WTC11 (cell line): ENCODE results near the gene AHRR. TPM values are rescaled to one million over a fixed set of nuclear protein-coding genes. Genes with fewer than 3 reads are reported as not detected.

Experiments used
- ATAC-seq: fragments of 200-7000 bp; cut with Tn5 transposase; 2 replicates; pipeline ENCODE4 v1.10.0; 2021; ENCODE audit warnings: mild to moderate bottlenecking, moderate library complexity
- CTCF ChIA-PET: fragments of 300-600 bp; sonication (Branson Sonifier 250); formaldehyde crosslinking; loops from one replicate; lab custom pipeline; 2021; ENCODE audit warnings: antibody characterized with exemption; lab: Charles Lee
- POLR2A ChIA-PET: fragments of 350-600 bp; sonication (Branson Sonifier 250); formaldehyde crosslinking; loops from one replicate; lab custom pipeline; 2021; ENCODE audit warnings: antibody characterized with exemption; lab: Charles Lee
- DNase-seq: peaks from one replicate; pipeline ENCODE4 v3.0.0; 2021; ENCODE audit warnings: low spot score
- H3K27ac Mint-ChIP-seq: 2 replicates; pipeline ENCODE4 v1.8.0; 2021; ENCODE audit warnings: mixed read lengths
- H3K27me3 Mint-ChIP-seq: 2 replicates; pipeline ENCODE4 v1.8.0; 2021; ENCODE audit warnings: low read depth, mild to moderate bottlenecking, moderate library complexity, mixed read lengths
- H3K36me3 Mint-ChIP-seq: 2 replicates; pipeline ENCODE4 v1.8.0; 2021; ENCODE audit warnings: mixed read lengths
- H3K4me1 Mint-ChIP-seq: 2 replicates; pipeline ENCODE4 v1.8.0; 2022; ENCODE audit warnings: mixed read lengths
- H3K4me3 Mint-ChIP-seq: 2 replicates; pipeline ENCODE4 v1.8.0; 2021; ENCODE audit warnings: mild to moderate bottlenecking, moderate library complexity, mixed read lengths
- H3K9me3 Mint-ChIP-seq: 2 replicates; pipeline ENCODE4 v1.8.0; 2021; ENCODE audit warnings: mixed read lengths
- CBFB ChIP-seq: sonication (generic); formaldehyde crosslinking; IDR thresholded peaks from 2 replicates; pipeline ENCODE4 v1.8.1; 2022; ENCODE audit warnings: mild to moderate bottlenecking, low read depth, missing genetic modification reagents
- CREB1 ChIP-seq: sonication (generic); formaldehyde crosslinking; IDR thresholded peaks from 2 replicates; pipeline ENCODE4 v1.8.0; 2023; ENCODE audit warnings: mild to moderate bottlenecking, missing genetic modification reagents
- FOXJ3 ChIP-seq: sonication (generic); formaldehyde crosslinking; IDR thresholded peaks from 2 replicates; pipeline ENCODE4 v1.9.0; 2021; ENCODE audit warnings: missing genetic modification reagents, mild to moderate bottlenecking, borderline replicate concordance
- FOXP1 ChIP-seq: sonication (generic); formaldehyde crosslinking; IDR thresholded peaks from 2 replicates; pipeline ENCODE4 v1.8.0; 2022; ENCODE audit warnings: missing genetic modification reagents, mild to moderate bottlenecking, moderate library complexity, borderline replicate concordance
- HMGA2 ChIP-seq: fragments of 250-450 bp; sonication (Bioruptor Pico); IDR thresholded peaks from 2 replicates; pipeline ENCODE4 v1.4.0; 2021; ENCODE audit warnings: mild to moderate bottlenecking, moderate library complexity
- MLX ChIP-seq: sonication (generic); formaldehyde crosslinking; IDR thresholded peaks from 2 replicates; pipeline ENCODE4 v1.8.1; 2023; ENCODE audit warnings: mild to moderate bottlenecking, missing genetic modification reagents, moderate library complexity
- MXD4 ChIP-seq: fragments of 250-450 bp; sonication (Bioruptor Pico); IDR thresholded peaks from 2 replicates; pipeline ENCODE4 v1.8.0; 2021; ENCODE audit warnings: mild to moderate bottlenecking, moderate library complexity, borderline replicate concordance
- NFE2L1 ChIP-seq: sonication (generic); formaldehyde crosslinking; IDR thresholded peaks from 2 replicates; pipeline ENCODE4 v1.8.1; 2023; ENCODE audit warnings: missing genetic modification reagents
- NR3C1 ChIP-seq: sonication (generic); formaldehyde crosslinking; conservative IDR thresholded peaks from 2 replicates; pipeline ENCODE4 v1.8.1; 2023; ENCODE audit warnings: low read depth, mild to moderate bottlenecking, missing genetic modification reagents
- PRRX2 ChIP-seq: fragments of 250-450 bp; sonication (Bioruptor Pico); IDR thresholded peaks from 2 replicates; pipeline ENCODE4 v1.8.0; 2021; ENCODE audit warnings: mild to moderate bottlenecking
- RELA ChIP-seq: sonication (generic); formaldehyde crosslinking; IDR thresholded peaks from 2 replicates; pipeline ENCODE4 v1.8.1; 2022; ENCODE audit warnings: missing genetic modification reagents, mild to moderate bottlenecking, borderline replicate concordance
- SOX15 ChIP-seq: fragments of 250-450 bp; sonication (Bioruptor Pico); IDR thresholded peaks from 2 replicates; pipeline ENCODE4 v1.9.0; 2021; ENCODE audit warnings: mild to moderate bottlenecking
- SP1 ChIP-seq: sonication (generic); formaldehyde crosslinking; conservative IDR thresholded peaks from 2 replicates; pipeline ENCODE4 v1.8.1; 2022; ENCODE audit warnings: missing genetic modification reagents
- USF1 ChIP-seq: sonication (generic); formaldehyde crosslinking; IDR thresholded peaks from 2 replicates; pipeline ENCODE4 v1.8.0; 2022; ENCODE audit warnings: mild to moderate bottlenecking, missing genetic modification reagents
- ZMAT4 ChIP-seq: fragments of 250-450 bp; sonication (Bioruptor Pico); IDR thresholded peaks from 2 replicates; pipeline ENCODE4 v1.9.0; 2021; ENCODE audit warnings: mild to moderate bottlenecking
- ZNF219 ChIP-seq: sonication (generic); formaldehyde crosslinking; IDR thresholded peaks from 2 replicates; pipeline ENCODE4 v1.8.0; 2023; ENCODE audit warnings: missing genetic modification reagents, mild to moderate bottlenecking, borderline replicate concordance
- ZNF232 ChIP-seq: sonication (generic); formaldehyde crosslinking; IDR thresholded peaks from 2 replicates; pipeline ENCODE4 v1.8.0; 2022; ENCODE audit warnings: mild to moderate bottlenecking, missing genetic modification reagents
- ZNF263 ChIP-seq: sonication (generic); formaldehyde crosslinking; IDR thresholded peaks from 2 replicates; pipeline ENCODE4 v1.8.1; 2022; ENCODE audit warnings: low read depth, mild to moderate bottlenecking, moderate library complexity, missing genetic modification reagents
- ZNF416 ChIP-seq: fragments of 250-450 bp; sonication (Bioruptor Pico); IDR thresholded peaks from 2 replicates; pipeline ENCODE4 v1.9.0; 2021; ENCODE audit warnings: mild to moderate bottlenecking, inconsistent platforms
- ZSCAN18 ChIP-seq: fragments of 250-450 bp; sonication (Bioruptor Pico); IDR thresholded peaks from 2 replicates; pipeline ENCODE4 v2.1.2; 2022; ENCODE audit warnings: mild to moderate bottlenecking, moderate library complexity
- total RNA-seq: library from RNA; stranded (reverse); gene quantifications from 3 replicates; pipeline ENCODE4 v1.2.3, GENCODE V29; 2021

The AHRR gene
- total RNA-seq, 1 experiment from 2014 or later = 4.5 TPM

GRCh38 chr5:432928-433791 is 111.6 kb downstream of the AHRR start:
- TF ChIP-seq USF1 (CRISPR knock-in tag) = no peak
- no peak for TF ChIP-seq SP1 (CRISPR knock-in tag)
- TF ChIP-seq RELA = no peak
- Mint-ChIP-seq H3K27ac (no peak overlapping the region), H3K27me3 (no peaks in the 10 kb centered on the region), H3K9me3 (0 out of 2 replicates have a peak, but pooled peaks cover 2% of the 10 kb centered on the region), H3K4me3 (no peak overlapping the region), H3K4me1 (peaks cover 4% of the 10 kb centered on the region; the same call in 1 of the 2 replicates), H3K36me3 (no peaks in the 10 kb centered on the region; the same call in 1 of the 2 replicates)
- ATAC-seq = no peak
- ChIA-PET POLR2A (no interaction called here), CTCF (interaction anchor here (0.8 to 8.8 kb wide), 7 partner anchors 7 to 116 kb away, joined by 4 to 73 read pairs (median 8); no protein-coding TSS in a partner anchor)
- no peak for DNase-seq

GRCh38 chr5:433836-434235 is 112.3 kb downstream of the AHRR start:
- Mint-ChIP-seq H3K9me3 (no peaks in the 10 kb centered on the region), H3K27me3 (no peaks in the 10 kb centered on the region), H3K36me3 (no peaks in the 10 kb centered on the region), H3K4me3 (no peak overlapping the region)
- ChIA-PET CTCF (interaction anchor here (1.0 to 8.8 kb wide), 7 partner anchors 8 to 118 kb away, joined by 3 to 73 read pairs (median 8); no protein-coding TSS in a partner anchor), POLR2A (no interaction called here)
- DNase-seq (no peak), ATAC-seq (no peak)
- no peak for TF ChIP-seq PRRX2 (CRISPR knock-in tag)
- TF ChIP-seq, all 79 proteins: peak for 0
- Mint-ChIP-seq H3K4me1 (peaks cover 3% of the 10 kb centered on the region; the same call in 1 of the 2 replicates), H3K27ac (no peak overlapping the region)

GRCh38 chr5:434443-435146 is 113.1 kb downstream of the AHRR start:
- POLR2A ChIA-PET = no interaction called here
- no peaks in the 10 kb centered on the region for H3K27me3 Mint-ChIP-seq
- TF ChIP-seq FOXJ3 (CRISPR knock-in tag) (no peak), HMGA2 (no peak), ZNF416 (CRISPR knock-in tag) (no peak), ZMAT4 (CRISPR knock-in tag) (no peak), SOX15 (CRISPR knock-in tag) (no peak), PRRX2 (CRISPR knock-in tag) (no peak), MLX (CRISPR knock-in tag) (no peak), ZNF232 (CRISPR knock-in tag) (no peak), ZSCAN18 (CRISPR knock-in tag) (no peak), CBFB (CRISPR knock-in tag) (no peak), CREB1 (no peak), FOXP1 (CRISPR knock-in tag) (no peak), NR3C1 (CRISPR knock-in tag) (no peak), NFE2L1 (no peak), MXD4 (CRISPR knock-in tag) (no peak), ZNF219 (no peak), ZNF263 (CRISPR knock-in tag) (no peak)
- TF ChIP-seq, all 79 proteins: peak for 0
- Mint-ChIP-seq H3K4me3 (no peak overlapping the region), H3K27ac (no peak overlapping the region), H3K9me3 (no peaks in the 10 kb centered on the region), H3K4me1 (no peaks in the 10 kb centered on the region), H3K36me3 (no peaks in the 10 kb centered on the region)
- ATAC-seq = no peak
- no peak for DNase-seq
- CTCF ChIA-PET = interaction anchor here (0.5 to 8.8 kb wide), 10 partner anchors 9 to 165 kb away, joined by 3 to 73 read pairs (median 5); partner anchors contain the start of gene AHRR
